ENCODE measurements around the gene ERG. TPM values are rescaled to one million over a fixed set of nuclear protein-coding genes. Genes with fewer than 3 reads are reported as not detected.

Gene ERG
- total and polyA plus RNA-seq, 4 donors: 3.3 to 6.0 (median 4.1) TPM

DNA sequence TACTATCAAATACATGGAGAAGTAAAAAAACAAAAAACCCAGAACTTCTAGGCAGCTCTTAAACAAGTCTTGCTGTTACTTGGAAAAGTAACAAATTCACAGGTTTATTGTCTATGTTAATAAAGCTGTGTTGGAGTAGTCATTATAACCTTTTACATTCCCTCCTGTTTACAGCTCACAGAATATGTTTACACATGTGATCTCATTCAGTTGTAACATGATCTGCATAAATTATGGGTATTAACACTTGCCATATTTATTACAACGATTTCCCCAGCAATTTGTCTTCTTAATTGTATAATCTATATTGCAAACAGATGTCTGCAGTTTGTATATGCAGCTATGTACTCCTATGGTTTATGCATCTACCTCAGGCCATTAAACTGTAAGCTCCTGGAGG lies 28.6 kb downstream of the ERG start (continued):
- TF ChIP-seq, protein P1, sequence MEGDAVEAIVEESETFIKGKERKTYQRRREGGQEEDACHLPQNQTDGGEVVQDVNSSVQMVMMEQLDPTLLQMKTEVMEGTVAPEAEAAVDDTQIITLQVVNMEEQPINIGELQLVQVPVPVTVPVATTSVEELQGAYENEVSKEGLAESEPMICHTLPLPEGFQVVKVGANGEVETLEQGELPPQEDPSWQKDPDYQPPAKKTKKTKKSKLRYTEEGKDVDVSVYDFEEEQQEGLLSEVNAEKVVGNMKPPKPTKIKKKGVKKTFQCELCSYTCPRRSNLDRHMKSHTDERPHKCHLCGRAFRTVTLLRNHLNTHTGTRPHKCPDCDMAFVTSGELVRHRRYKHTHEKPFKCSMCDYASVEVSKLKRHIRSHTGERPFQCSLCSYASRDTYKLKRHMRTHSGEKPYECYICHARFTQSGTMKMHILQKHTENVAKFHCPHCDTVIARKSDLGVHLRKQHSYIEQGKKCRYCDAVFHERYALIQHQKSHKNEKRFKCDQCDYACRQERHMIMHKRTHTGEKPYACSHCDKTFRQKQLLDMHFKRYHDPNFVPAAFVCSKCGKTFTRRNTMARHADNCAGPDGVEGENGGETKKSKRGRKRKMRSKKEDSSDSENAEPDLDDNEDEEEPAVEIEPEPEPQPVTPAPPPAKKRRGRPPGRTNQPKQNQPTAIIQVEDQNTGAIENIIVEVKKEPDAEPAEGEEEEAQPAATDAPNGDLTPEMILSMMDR (IDR thresholded peaks at IDR 0.05; ENCODE audit: low read depth, low read length, missing input control): no peak

DNA sequence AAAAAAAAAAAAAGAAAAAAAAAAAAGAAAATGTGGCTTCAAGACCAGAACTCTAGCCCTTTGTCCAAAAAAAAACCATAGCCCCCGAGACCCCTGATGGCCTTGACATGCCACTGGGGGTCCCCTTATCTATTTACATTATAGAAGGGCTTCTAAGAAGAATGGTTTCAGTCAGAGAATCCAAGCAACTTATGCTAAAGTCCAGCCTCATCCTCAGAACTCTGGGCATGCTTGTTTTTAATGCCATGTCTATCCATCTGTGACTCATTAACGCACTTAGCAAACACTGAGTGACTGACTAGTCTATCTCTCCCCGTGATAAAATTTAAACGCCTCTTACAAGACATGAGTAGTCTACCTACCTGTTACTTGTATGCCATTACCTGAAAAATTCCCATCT lies 29.3 kb downstream of the ERG start:
- H3K27me3 ChIP-seq (ENCODE audit: control insufficient read depth in 4 of 4, insufficient read depth in 4 of 4, low read length in 3 of 4): peaks cover 0 to 4% (median under 1%) of the 10 kb centered on the region in 4 donors
- TF ChIP-seq, protein P1 (IDR thresholded peaks at IDR 0.05; ENCODE audit: low read depth, low read length, missing input control): no peak
- no peak for TF ChIP-seq YY1 (IDR thresholded peaks at IDR 0.05)
- no peak for TF ChIP-seq ZBTB33 (IDR thresholded peaks at IDR 0.05)
- TF ChIP-seq REST (IDR thresholded peaks at IDR 0.05): no peak
- TF ChIP-seq ATF3 (IDR thresholded peaks at IDR 0.05): no peak
- TF ChIP-seq, protein P2, sequence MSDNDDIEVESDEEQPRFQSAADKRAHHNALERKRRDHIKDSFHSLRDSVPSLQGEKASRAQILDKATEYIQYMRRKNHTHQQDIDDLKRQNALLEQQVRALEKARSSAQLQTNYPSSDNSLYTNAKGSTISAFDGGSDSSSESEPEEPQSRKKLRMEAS (IDR thresholded peaks at IDR 0.05): no peak
- no peak for TF ChIP-seq GABPA (IDR thresholded peaks at IDR 0.05 in 1 of 2, conservative IDR thresholded peaks at IDR 0.05 in 1 of 2)
- TF ChIP-seq EGR1 (IDR thresholded peaks at IDR 0.05; ENCODE audit: low read depth in 2 of 2): no peak
- no peak for TF ChIP-seq JUND (IDR thresholded peaks at IDR 0.05)
- TF ChIP-seq FOXA2 (IDR thresholded peaks at IDR 0.05): no peak
- no peak for TF ChIP-seq FOXA1 (IDR thresholded peaks at IDR 0.05)
- no peak for TF ChIP-seq NR2F2 (IDR thresholded peaks at IDR 0.05)
- TF ChIP-seq RAD21 (IDR thresholded peaks at IDR 0.05): no peak
- TF ChIP-seq HNF4G (IDR thresholded peaks at IDR 0.05): no peak

More for the DNA sequence above, 29.3 kb downstream of the ERG start:
- H3K9ac ChIP-seq (ENCODE audit: low read depth in 1 of 2, low read length in 2 of 2): no peak overlapping the region
- H3K4me3 ChIP-seq (ENCODE audit: low read depth in 1 of 3, low read length in 3 of 3): no peak overlapping the region
- H3K9me3 ChIP-seq (ENCODE audit: control insufficient read depth in 4 of 4, low read length in 3 of 4): no peaks in the 10 kb centered on the region
- H3K4me1 ChIP-seq (ENCODE audit: control insufficient read depth in 4 of 4, insufficient read depth in 4 of 4, low read length in 3 of 4): peaks cover 0 to 6% (median 0%) of the 10 kb centered on the region in 4 donors
- 26% methylated on average over 4 of the region's 4 CpGs for WGBS
- no peak overlapping the region for H3K27ac ChIP-seq (ENCODE audit: low read depth in 1 of 2, low read length in 2 of 2)
- no peaks in the 10 kb centered on the region for H3K36me3 ChIP-seq (ENCODE audit: control insufficient read depth in 4 of 4, insufficient read depth in 3 of 4, low read depth in 1 of 4, low read length in 3 of 4)
- no peak for DNase-seq (ENCODE audit: low spot score)
